ENCODE measurements around the gene FILIP1L.

- TF ChIP-seq CTCF (conservative IDR thresholded peaks at IDR 0.05; ENCODE audit: low read length) (no peak), EZH2phosphoT487 (IDR thresholded peaks at IDR 0.05; ENCODE audit: borderline replicate concordance) (no peak)
Observed at GRCh38 chr3:100080573-100080972, 33.7 kb downstream of the FILIP1L start.

All from Loucy (cell line).